ENCODE data around the gene MRFAP1.
"Not testable (repeated sequence)": the region's sequence is repeated elsewhere in the genome, so short reads cannot be mapped to it uniquely, and the experiment has no call there.

The MRFAP1 gene

GRCh38 chr4:6612961-6613675, 27.4 kb upstream of the MRFAP1 start:
- no peak for DNase-seq

- no peak for DNase-seq
Observed at GRCh38 chr4:6613676-6614651, 26.5 kb upstream of the MRFAP1 start.

GRCh38 chr4:6614701-6615230, 25.7 kb upstream of the MRFAP1 start:
- DNase-seq, result no peak

GRCh38 chr4:6616087-6616995, 24.1 kb upstream of the MRFAP1 start:
- no peak for DNase-seq

GRCh38 chr4:6617246-6617645, 23.2 kb upstream of the MRFAP1 start:
- DNase-seq, result no peak

GRCh38 chr4:6618386-6619115, 21.9 kb upstream of the MRFAP1 start:
- DNase-seq, result no peak

- DNase-seq, result no peak
Observed at GRCh38 chr4:6619116-6619465, 21.4 kb upstream of the MRFAP1 start.

GRCh38 chr4:6619466-6620255, 20.8 kb upstream of the MRFAP1 start:
- DNase-seq, result no peak

GRCh38 chr4:6620296-6620695, 20.2 kb upstream of the MRFAP1 start:
- DNase-seq, result no peak

- DNase-seq, result no peak
Observed at GRCh38 chr4:6620891-6621555, 19.5 kb upstream of the MRFAP1 start.

- DNase-seq, result no peak
Observed at GRCh38 chr4:6621556-6621927, 18.9 kb upstream of the MRFAP1 start.

GRCh38 chr4:6622744-6623143, 17.7 kb upstream of the MRFAP1 start:
- DNase-seq, result no peak

GRCh38 chr4:6625256-6625655, 15.2 kb upstream of the MRFAP1 start:
- no peak for DNase-seq

GRCh38 chr4:6626066-6626465, 14.4 kb upstream of the MRFAP1 start:
- DNase-seq, result no peak

GRCh38 chr4:6627832-6628231, 12.7 kb upstream of the MRFAP1 start:
- DNase-seq, result no peak

GRCh38 chr4:6628484-6628883, 12.0 kb upstream of the MRFAP1 start:
- not testable (repeated sequence) for DNase-seq

- no peak for DNase-seq
Observed at GRCh38 chr4:6632125-6632524, 8.4 kb upstream of the MRFAP1 start.

GRCh38 chr4:6633091-6633906, 7.2 kb upstream of the MRFAP1 start:
- DNase-seq, result no peak

GRCh38 chr4:6634746-6635145, 5.7 kb upstream of the MRFAP1 start:
- DNase-seq, result no peak
